ENCODE measurements around the gene FYB1.

DNA sequence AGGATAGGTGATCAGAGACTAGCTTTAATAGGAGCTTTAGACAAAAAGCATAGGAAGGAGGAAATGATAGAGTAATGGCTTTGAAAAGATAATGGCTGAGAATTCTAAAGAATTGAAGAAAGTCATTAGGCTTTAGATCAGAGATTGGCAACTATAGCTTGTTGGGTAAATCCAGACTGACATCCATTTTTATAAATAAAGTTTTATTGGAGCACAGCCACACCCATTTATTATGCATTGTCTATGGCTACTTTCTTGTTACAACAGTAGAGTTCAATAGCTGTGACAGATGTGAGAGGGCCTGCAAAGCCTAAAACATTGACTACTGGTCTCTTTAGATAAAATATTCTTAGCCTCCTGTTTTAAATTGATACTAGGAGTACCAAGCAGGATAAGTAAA is 40.7 kb upstream of the FYB1 start:
- TF ChIP-seq POLR2A (IDR thresholded peaks at IDR 0.05), result no peak
- TF ChIP-seq, protein P1, sequence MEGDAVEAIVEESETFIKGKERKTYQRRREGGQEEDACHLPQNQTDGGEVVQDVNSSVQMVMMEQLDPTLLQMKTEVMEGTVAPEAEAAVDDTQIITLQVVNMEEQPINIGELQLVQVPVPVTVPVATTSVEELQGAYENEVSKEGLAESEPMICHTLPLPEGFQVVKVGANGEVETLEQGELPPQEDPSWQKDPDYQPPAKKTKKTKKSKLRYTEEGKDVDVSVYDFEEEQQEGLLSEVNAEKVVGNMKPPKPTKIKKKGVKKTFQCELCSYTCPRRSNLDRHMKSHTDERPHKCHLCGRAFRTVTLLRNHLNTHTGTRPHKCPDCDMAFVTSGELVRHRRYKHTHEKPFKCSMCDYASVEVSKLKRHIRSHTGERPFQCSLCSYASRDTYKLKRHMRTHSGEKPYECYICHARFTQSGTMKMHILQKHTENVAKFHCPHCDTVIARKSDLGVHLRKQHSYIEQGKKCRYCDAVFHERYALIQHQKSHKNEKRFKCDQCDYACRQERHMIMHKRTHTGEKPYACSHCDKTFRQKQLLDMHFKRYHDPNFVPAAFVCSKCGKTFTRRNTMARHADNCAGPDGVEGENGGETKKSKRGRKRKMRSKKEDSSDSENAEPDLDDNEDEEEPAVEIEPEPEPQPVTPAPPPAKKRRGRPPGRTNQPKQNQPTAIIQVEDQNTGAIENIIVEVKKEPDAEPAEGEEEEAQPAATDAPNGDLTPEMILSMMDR (IDR thresholded peaks at IDR 0.05), result no peak
